Astrocyte of the hippocampus (primary cell): ENCODE results near the gene QPCT.
"Not testable (repeated sequence)": the region's sequence is repeated elsewhere in the genome, so short reads cannot be mapped to it uniquely, and the experiment has no call there.

Source experiments
- DNase-seq: peaks from one replicate; pipeline ENCODE4 v3.0.0; 2011; ENCODE audit warnings: low read depth, low spot score

Gene QPCT

DNA sequence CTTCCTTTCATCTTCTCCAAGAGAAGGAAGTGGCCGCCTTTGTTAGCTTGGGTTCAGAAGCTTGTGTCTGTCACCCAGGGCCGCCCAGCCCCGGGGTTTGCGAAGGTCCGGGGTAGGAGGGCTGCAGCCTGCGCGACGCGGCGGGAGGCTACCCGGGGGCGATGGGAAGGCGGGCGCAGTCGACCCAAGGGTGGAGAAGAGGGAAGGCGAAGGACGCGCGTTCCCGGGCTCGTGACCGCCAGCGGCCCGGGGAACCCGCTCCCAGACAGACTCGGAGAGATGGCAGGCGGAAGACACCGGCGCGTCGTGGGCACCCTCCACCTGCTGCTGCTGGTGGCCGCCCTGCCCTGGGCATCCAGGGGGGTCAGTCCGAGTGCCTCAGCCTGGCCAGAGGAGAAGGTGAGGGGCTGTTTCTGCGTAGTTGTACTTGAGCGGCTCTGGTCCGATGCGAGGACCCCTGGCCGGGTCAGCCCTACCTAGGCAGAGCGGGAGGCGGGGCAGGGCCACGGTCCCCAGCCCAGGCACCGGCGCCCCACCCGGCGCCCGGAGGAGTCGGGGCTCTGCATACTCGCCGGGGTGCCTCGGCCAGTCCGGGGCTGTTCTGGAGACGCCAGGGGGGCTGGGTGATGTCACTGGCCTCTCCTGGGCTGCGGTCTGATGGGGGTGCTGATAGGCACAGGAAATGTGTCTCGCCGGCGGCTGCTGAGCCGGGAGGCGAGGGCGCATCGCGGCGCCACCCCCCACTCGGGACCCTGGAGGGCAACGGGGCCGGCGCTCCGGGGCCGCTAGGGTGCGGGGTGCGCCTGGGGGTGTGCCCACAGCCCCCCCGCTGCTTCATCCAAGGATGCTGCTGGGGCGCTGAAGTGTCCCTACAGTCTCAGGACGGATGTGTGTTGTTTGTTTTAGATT, at the start of gene QPCT:
TSS of gene QPCT (plus strand) at position 178 of the 909 bp plus-strand sequence. CDS start at position 280, 102 bp downstream.
- peak; percentile 80 for DNase-seq

DNA sequence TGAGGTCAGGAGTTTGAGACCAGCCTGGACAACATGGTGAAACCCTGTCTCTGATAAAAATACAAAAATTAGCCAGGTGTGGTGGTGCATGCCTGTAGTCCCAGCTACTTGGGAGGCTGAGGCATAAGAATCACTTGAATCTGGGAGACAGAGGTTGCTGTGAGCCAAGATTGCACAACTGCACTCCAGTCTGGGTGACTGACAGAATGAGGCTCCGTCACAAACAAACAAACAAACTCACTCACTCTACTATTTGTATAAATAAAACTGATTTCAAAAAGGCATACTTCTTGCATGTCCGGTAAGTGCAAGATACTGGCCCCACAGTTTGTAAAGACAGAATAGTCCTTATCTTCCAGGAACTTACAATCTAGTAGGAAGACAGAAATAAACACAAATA, 49.6 kb upstream of the QPCT start:
- not testable (repeated sequence) for DNase-seq

DNA sequence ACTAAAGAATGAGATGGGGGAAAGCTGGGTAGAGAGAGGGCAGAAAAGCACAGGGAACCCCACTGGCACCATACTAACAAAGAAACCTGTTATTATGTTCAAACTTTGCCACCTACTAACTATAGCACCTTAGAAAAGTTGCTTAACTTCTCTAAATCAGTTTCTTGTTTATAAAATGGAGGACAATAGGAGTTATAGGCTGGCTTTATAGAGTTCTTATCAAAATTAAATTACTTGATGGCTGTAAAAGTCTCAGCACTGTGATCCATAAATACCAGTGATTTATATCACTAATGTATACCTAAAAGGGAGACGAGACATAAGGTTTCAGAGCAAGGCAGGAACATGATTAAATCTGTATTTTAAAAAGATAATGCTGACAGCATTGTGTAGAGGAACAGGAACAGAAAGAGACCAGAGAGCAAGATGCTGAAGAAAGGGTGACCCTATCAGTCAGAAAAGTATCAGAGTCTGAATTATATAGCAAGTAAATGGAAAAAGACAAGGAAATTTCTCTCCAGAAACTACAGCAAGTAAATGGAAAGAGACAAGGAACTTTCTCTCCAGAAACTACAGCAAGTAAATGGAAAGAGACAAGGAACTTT, 48.9 kb upstream of the QPCT start:
- no peak for DNase-seq

DNA sequence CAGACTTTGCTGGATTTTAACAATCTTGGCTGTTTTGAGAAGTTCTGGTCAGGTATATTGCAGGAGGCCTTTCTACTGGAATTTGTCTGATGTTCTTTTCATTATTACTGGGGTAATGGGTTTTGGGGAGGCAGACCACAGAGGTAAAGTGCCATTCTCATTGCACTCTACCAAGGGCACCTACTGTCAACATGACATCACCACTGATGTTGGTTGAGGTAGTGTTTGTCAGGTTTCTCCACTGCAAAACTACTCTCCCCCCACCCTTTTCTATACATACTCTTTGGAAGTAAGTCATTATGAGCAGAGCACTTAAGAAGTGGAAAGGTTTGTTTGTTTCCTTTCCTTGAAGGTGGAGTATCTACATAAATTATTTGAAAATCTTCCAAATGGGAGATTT, 46.8 kb upstream of the QPCT start:
- DNase-seq = no peak

DNA sequence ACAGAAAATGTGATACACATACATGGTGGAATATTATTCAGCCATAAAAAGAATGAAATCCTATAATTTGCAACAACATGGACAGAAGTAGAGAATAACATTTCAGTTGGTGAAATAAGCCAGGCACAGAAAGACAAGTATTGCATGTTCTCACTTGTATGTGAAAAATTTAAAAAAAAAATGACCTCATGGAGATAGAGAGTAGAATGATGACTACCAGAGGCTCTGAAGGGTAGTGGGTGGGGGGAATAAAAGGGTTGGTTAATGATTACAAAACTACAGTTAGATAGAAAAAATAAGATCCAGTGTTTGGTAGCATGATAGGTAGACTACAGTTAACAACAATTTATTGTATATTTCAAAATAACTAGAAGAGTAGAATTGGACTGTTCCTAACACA, 44.3 kb upstream of the QPCT start:
- DNase-seq = no peak

DNA sequence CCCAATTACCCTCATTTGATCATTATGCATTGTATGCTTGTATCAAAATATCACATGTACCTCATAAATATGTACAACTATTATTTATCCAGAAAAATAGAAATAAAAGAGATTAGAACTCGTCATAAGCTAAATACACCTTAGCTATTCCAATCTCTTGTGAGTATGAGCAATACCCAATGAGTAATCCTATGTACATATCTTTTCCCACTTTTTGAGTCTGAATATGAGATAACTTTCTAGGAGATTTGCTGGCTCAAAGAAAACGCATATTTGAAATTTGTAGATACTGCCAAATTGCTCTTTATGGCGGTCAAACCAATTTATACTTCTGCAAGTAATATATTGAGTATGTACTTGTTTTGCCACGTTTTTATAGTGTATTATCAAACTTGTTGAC, 43.9 kb upstream of the QPCT start:
- no peak for DNase-seq

DNA sequence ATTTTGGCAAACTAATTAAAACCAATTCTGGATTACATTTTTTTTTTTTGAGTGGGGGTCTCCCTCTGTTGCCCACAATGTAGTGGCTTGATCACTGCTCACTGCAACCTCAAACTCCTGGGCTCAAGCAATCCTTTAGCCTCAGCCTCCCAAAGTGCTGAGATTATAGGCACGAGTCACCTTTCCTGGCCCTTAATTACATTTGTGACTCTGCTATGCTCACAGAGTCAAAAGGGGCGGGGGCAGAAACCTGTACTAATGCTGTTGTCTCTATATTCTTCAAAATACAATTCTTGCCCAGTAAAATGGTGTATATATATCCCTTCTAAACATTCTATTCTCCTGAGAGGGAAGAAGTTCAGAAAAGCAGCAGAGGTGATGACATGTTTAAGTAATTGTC, 43.0 kb upstream of the QPCT start:
- no peak for DNase-seq

DNA sequence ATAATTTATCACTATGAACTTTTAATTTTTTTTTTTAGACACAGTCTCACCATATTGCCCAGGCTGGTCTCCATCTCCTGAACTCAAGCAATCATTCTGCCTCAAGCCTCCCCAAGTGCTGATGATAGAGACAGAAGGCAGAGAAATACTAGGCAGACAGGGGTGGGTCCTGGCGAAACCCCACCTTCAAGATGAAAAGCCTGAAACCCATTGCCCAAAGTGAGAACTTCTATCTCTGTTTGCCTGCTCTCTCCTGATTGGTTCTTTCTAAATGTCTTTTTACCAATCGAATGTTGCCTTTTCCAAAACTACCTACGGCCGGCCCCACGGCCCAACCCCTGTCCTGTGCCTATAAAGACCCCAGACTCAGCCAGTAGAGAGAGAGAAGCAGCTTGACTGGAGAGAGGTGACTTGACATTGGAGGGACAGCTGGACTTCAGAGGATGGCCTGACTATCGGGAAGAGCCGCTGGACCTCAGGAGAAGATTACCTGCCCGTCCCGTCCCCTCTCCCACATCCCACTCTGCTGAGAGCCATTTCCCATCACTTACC, 41.7 kb upstream of the QPCT start:
- DNase-seq = no peak

DNA sequence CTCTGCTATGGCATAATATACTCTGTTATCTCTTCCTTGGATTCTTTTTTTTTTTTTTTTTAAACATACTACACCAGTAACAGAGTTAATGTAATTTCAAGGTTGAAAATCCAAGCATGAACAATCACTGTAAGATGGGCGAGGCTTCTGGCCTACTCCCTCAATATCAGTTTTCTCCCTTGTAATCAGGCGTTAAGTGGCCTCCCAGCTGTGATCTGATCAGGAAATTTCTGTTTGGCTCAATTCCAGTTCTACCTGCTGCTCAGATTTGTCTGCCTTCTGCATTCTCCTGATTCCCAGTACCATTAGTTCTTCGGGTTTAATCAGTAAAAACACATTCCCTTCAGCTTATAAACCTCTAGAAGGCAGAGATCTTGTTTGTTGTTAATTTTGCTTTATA, 38.4 kb upstream of the QPCT start:
- no peak for DNase-seq

DNA sequence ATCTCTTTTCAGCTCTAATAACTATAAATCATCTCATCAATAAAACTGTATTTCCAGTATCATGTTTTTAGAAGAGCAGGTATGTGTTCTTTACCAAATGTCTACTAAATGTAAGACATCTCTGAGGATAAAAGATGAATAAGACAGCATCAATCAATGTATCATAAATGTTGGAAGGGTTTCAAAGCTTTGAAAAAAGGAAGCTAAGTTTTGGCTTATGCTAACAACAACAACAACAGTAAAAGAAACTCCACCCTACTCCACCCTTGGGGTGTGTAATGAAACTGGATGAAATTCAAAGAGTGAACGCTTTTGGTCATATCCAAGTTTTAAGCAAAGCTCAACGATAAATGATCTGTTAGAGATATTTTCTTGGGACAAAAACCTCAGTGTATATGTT, 36.9 kb upstream of the QPCT start:
- DNase-seq = no peak

DNA sequence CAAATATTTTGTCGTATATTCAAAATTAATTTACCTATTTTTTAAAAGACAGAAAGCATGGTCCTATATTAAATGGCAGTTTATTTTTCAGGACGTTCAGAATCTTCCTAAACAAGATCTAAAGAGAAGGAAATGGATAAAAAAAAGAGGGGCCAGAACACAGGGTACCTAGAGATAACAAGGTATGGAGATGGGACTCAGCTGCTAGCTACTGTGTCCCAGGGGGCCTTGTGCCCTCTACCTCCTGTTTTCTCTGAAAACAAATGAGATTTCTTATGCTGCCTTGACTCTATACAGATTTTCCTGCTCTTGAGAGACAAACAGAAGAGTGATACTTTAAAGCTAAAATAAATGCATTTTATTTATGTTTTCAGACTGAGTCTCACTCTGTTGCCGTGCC, 29.1 kb upstream of the QPCT start:
- no peak for DNase-seq

DNA sequence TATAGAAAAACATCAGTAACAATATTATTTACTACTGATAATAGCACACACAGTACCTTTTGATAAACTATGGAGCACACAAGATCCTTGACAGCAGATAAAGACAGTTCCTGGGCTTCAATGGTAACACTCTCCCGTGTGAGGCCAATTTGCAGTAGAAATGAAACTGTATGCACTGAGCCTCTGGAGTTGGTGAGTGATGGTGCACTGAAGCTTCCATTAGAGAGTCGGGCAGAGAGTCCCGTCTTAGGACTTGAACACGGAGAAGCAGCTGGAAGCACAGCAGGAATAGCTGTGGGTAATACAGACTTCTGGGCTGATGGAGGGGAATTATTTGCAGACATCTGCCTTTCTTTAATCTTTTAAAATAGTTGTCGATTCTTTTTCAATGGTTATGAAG, 28.2 kb upstream of the QPCT start:
- no peak for DNase-seq

DNA sequence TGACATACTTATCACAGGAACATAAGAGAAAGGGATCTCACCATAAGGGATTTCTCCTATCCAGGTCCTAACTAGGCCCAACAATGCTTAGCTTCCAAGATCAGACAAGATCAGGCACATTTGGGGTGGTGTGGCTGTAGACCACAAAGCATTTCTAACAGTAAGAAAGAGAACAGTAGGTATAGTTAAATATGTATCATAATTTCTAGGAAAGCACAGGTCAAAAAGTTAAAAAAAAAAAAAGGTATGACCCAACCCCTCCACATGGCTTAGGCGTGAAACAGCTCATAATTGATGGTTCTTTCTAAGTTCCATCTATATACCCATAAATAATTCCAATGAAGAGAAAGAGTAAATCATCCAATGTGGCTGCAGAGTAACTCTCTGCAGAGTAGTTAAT, 26.7 kb upstream of the QPCT start:
- DNase-seq = no peak

DNA sequence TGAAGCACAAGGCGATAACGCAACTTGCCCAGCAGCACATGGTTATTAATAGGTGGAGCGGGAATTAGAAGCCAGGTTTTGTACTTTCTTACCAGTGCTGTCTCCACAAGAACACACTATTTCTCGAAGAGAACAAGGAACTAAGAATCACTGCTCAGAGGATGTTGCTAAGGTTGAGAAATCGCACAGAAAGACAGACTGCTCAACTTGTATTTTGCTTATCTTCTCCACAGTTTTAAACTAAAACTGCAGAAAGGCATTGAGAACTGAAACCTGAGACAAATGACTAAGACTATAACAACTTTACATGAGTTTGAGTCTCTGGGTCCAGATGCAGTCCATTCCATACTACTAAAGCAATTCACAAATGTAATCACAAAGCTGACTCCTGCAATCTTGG, 26.0 kb upstream of the QPCT start:
- peak; percentile 20 for DNase-seq

DNA sequence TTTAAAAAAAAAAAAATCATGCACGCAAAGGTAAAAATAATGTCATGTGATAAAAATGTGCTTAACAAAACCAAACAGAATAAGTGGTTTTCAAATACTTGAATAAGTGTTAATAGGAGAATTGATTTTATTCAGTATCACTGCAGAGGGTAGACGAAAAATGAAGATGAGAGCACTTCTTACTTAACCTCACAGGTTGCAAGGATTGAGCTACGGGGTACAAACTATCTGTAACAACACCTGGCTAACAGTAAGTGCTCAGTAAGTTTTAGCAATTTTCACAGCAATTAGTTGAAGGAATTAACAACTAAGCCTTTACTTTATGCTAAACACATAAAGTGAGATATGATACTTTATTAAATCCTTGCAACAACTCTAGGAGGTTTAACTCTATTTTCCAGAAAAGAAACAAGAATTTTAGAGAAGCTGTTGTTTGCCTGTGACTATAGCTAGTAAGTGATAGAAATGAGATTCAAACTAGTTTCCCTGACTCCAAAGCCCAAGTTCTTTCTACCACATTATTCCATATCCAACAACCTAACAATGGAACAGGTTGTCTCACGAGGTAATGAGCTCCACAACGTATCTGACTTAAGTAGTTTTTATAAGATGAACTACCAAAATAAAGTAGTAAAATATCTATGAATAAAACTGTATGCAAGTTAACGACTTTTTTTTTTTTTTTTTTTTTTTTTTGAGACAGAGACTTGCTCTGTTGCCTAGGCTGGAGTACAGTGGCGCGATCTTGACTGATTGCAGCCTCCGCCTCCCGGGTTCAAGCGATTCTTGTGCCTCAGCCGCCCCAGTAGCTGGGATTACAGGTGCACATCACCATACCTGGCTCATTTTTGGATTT, 24.4 kb upstream of the QPCT start:
- no peak for DNase-seq

DNA sequence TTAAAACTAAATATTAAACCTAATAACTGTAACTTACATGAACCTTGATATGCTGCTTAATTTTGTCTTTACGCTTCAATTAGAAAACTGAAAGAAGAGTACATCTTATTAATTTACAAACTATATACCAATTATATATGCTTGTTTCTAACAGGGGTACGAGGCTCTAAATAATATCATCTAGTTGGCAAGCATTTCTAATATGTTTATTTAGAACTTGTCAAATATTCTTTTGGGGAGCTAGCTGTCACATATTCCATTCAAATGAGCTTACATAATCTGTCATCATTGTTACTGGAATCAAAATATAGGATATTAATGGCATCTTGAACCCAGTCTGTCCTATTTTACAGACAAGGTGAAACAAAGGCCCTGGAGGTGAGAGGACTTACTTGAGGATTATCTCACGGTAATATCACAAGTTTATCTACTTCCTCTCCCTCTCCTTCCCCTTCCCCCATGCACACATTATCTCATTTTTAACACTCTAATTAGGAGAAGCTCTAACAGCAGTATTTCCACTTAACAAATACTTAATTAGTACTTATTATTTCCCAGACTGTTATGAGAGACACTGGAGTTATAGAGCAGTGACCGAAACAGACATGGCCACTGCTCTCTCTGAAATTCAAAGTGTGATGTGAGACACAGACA, 23.3 kb upstream of the QPCT start:
- DNase-seq = no peak

DNA sequence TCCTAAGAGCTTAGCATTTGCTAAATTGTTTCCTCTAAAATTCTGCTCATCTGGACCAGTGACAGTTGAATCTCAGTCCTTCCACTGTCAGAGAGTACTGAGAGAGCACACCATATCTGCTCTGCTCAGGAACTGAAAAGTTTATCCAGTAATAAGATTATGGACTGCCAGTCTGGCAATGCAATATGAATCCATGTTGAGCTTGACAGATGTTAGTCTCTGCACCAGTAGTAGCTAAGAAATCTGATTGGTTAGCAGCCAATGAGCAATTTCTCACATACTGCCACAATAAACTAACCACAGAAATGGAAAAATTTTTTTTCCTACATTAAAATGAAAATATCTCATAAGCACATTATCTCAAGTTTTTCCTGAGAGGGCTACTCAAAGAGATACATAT, 22.1 kb upstream of the QPCT start:
- peak; percentile 18 for DNase-seq

DNA sequence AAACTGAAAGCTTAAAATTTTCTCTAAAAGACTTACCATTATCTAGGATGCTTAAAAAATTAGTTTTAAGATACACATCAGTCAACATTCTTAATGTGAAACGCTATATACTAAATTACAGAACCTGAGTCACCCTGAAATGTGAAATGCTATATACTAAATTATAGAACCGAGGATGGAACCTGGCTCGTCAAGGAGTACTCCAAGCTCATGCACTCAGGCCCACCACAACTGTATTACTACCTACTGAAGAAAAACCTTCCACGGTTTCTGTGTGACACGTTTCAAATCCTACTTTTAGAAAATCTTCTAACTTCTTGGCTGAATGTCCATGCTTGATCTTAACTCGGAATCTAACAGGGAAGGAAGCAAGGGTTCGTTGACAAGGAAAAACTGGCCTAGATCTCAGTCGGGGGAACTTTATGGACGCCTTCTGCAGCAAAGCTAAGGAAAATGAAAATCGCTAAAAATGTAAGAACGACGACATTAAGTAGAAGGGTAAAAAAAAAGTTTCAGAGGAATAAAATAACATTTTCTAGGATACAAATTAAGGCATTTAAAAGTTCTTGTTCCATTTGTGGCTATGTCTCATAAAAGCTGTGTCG, 21.2 kb upstream of the QPCT start:
- peak; percentile 20 for DNase-seq

DNA sequence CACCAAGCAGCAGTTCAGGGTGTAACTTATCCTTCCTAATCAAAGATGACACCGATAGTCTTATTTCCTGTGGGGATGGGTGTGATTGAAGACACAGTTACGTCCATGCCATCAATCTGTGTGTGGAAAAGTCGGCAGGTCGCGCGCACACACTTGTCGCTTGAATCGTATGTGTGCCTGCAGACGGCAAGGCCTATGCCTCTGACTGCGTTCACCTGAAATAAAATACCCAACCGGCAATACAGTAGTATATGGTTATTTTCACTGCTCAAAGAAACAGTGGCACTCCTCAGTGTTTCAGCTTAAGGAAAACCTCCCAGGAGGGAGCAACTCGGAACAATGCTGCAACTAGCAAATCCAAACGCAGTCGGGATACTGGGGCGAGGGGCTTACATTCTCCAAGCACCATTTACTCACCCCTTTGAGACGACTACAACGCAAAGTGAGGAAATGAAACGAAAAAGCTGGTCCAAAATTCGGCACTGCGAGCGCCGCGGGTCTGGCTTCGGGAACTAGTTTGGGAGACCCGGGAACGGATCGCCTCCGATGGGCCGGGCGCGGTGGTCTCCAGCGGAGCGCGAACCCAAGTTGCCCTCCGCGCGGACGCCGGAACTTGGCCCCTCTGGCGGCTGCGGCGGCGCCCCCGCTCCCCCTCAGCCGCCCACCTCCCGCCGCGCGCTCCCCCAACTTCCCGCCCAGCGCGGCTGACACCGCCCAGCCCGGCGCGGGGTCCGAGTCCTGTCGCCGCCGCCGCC, 20.5 kb upstream of the QPCT start:
- DNase-seq = peak; percentile 55

DNA sequence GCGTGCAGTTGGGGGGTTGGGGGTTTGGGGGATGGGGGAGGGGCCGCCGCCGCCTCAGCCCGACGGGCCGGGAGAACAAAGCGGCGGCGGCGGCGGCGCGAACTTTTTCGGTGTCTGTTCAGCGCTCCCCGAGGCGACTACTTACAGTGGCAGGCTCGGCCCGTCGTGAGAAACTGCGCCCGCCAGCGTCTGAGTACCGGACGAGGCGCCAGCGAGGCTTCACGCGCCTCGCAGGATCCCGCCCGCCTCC, 20.0 kb upstream of the QPCT start:
- no peak for DNase-seq
